Thymus (tissue), 11 donors: ENCODE results near the gene PRR13. TPM values are rescaled to one million over a fixed set of nuclear protein-coding genes. Genes with fewer than 3 reads are reported as not detected.
A peak's percentile ranks its signal among the peaks of the same experiment; 100 is the strongest.
"Not testable (repeated sequence)": the region's sequence is repeated elsewhere in the genome, so short reads cannot be mapped to it uniquely, and the experiment has no call there.

Experiments used
- DNase-seq, 9 donors: peaks; one replicate each; pipeline ENCODE4 v3.0.0-alpha.2; 2013; ENCODE audit warnings: low spot score in 9 of 9, low read depth in 6 of 9, missing footprints in 1 of 9
- H3K27ac ChIP-seq, 2 donors: one replicate each; pipeline ENCODE4 v1.5.1; 2013; ENCODE audit warnings: control low read depth in 1 of 2, low read depth in 1 of 2, low read length in 1 of 2, mild to moderate bottlenecking in 1 of 2, moderate library complexity in 1 of 2
- H3K27me3 ChIP-seq, 2 donors: one replicate each; pipeline ENCODE4 v1.5.1; 2013; ENCODE audit warnings: low read length in 1 of 2; ENCODE audit not compliant: control insufficient read depth in 2 of 2, insufficient read depth in 1 of 2
- H3K36me3 ChIP-seq, 2 donors: one replicate each; pipeline ENCODE4 v1.5.1; 2013; ENCODE audit warnings: low read length in 1 of 2, mild to moderate bottlenecking in 1 of 2, moderate library complexity in 1 of 2; ENCODE audit not compliant: control insufficient read depth in 2 of 2, insufficient read depth in 2 of 2
- H3K4me1 ChIP-seq, 2 donors: one replicate each; pipeline ENCODE4 v1.5.1; 2013; ENCODE audit warnings: low read length in 2 of 2; ENCODE audit not compliant: control insufficient read depth in 2 of 2, insufficient read depth in 2 of 2
- H3K4me3 ChIP-seq, 2 donors: one replicate each; pipeline ENCODE4 v1.5.1; 2013; ENCODE audit warnings: low read length in 2 of 2, control low read depth in 1 of 2, mild to moderate bottlenecking in 1 of 2
- H3K9me3 ChIP-seq, 2 donors: one replicate each; pipeline ENCODE4 v1.5.1; 2013; ENCODE audit warnings: low read length in 1 of 2, mild to moderate bottlenecking in 1 of 2; ENCODE audit not compliant: control insufficient read depth in 2 of 2, insufficient read depth in 1 of 2
- WGBS: extraction: QIAGEN DNeasy Blood & Tissue Kit; methylation state at CpG from one replicate; pipeline ENCODE4 v1.1.7; 2013; 5-methylcytosine and 5-hydroxymethylcytosine counted together
- polyA plus RNA-seq: library from polyadenylated mRNA; stranded (reverse); fragments of 200-250 nt; gene quantifications from one replicate; pipeline ENCODE4 v1.2.3, GENCODE V29; 2013
- total RNA-seq: library from RNA; stranded (reverse); fragments of 120-200 nt; gene quantifications from one replicate; pipeline ENCODE4 v1.2.4, GENCODE V29; 2013
- donor health status: healthy.

Gene PRR13
- total and polyA plus RNA-seq, 2 donors, result 65.8 to 222 TPM

- 78% methylated on average over 3 of the region's 3 CpGs for WGBS
- H3K9me3 ChIP-seq, result no peaks in the 10 kb centered on the region
- H3K4me1 ChIP-seq, result peaks cover 0 to 13% of the 10 kb centered on the region in 2 donors
Observed at GRCh38 chr12:53414756-53415417, 26.6 kb upstream of the PRR13 start.

GRCh38 chr12:53415752-53416389 lies 25.7 kb upstream of the PRR13 start:
- WGBS, result 94% methylated on average over 2 of the region's 2 CpGs
- DNase-seq, H3K9me3 ChIP-seq, H3K27ac ChIP-seq, H3K27me3 ChIP-seq, H3K4me3 ChIP-seq: not testable (repeated sequence)
- H3K36me3 ChIP-seq, result peaks cover 17 to 28% of the 10 kb centered on the region in 2 donors
- H3K4me1 ChIP-seq, result peaks cover 0 to 13% of the 10 kb centered on the region in 2 donors

More at GRCh38 chr12:53414756-53415417, 26.6 kb upstream of the PRR13 start:
- Histone ChIP-seq H3K27me3 (no peaks in the 10 kb centered on the region), H3K36me3 (peaks cover 27 to 35% of the 10 kb centered on the region in 2 donors), H3K4me3 (no peak overlapping the region), H3K27ac (peak overlapping the region; percentile 15 to 39)
- DNase-seq, result no peak

- 53% methylated on average over 9 of the region's 9 CpGs for WGBS
- H3K27me3 ChIP-seq, H3K9me3 ChIP-seq, H3K27ac ChIP-seq, H3K4me3 ChIP-seq: not testable (repeated sequence)
- Histone ChIP-seq H3K36me3 (peaks cover 3 to 14% of the 10 kb centered on the region in 2 donors), H3K4me1 (peaks cover 3 to 18% of the 10 kb centered on the region in 2 donors)
- DNase-seq, result peak in 2 of 9 donors; percentile 11 to 44
Observed at GRCh38 chr12:53417291-53417816, 24.2 kb upstream of the PRR13 start.

GRCh38 chr12:53418221-53418620 lies 23.3 kb upstream of the PRR13 start:
- Histone ChIP-seq H3K4me3 (no peak overlapping the region), H3K4me1 (peaks cover 3 to 18% of the 10 kb centered on the region in 2 donors), H3K27me3 (no peaks in the 10 kb centered on the region), H3K36me3 (peaks cover 0 to 6% of the 10 kb centered on the region in 2 donors), H3K27ac (no peak overlapping the region), H3K9me3 (no peaks in the 10 kb centered on the region)
- no peak for DNase-seq
- WGBS, result 99% methylated on average over 3 of the region's 3 CpGs

GRCh38 chr12:53419756-53420155 lies 21.8 kb upstream of the PRR13 start:
- H3K4me3 ChIP-seq, result no peak overlapping the region
- 97% methylated on average over 2 of the region's 2 CpGs for WGBS
- H3K9me3 ChIP-seq, result no peaks in the 10 kb centered on the region
- H3K27me3 ChIP-seq, result no peaks in the 10 kb centered on the region
- no peak for DNase-seq
- peaks cover 3 to 18% of the 10 kb centered on the region in 2 donors for H3K4me1 ChIP-seq
- no peaks in the 10 kb centered on the region for H3K36me3 ChIP-seq
- H3K27ac ChIP-seq, result no peak overlapping the region

- H3K27ac ChIP-seq, H3K27me3 ChIP-seq, H3K9me3 ChIP-seq, H3K4me1 ChIP-seq, DNase-seq, H3K36me3 ChIP-seq, H3K4me3 ChIP-seq: not testable (repeated sequence)
- WGBS, result 98% methylated on average over 12 of the region's 12 CpGs
Observed at GRCh38 chr12:53422247-53422646, 19.3 kb upstream of the PRR13 start.

GRCh38 chr12:53423597-53423996 lies 17.9 kb upstream of the PRR13 start, which contains the start of gene AMHR2:
AMHR2 (plus strand) TSS chr12:53423855; CDS start chr12:53423935, 80 bp downstream.
- no peaks in the 10 kb centered on the region for H3K9me3 ChIP-seq
- H3K4me3 ChIP-seq, result no peak within 1 kb of the TSS
- H3K4me1 ChIP-seq, result peaks cover 3 to 4% of the 10 kb centered on the region in 2 donors
- no peaks in the 10 kb centered on the region for H3K36me3 ChIP-seq
- DNase-seq, result no peak
- H3K27ac ChIP-seq, result no peak within 1 kb of the TSS
- H3K27me3 ChIP-seq, result no peaks in the 10 kb centered on the region
- WGBS, result 100% methylated on average over 1 of the region's 1 CpG

- Histone ChIP-seq H3K27ac (no peak overlapping the region), H3K4me3 (no peak overlapping the region), H3K4me1 (peaks cover 3 to 4% of the 10 kb centered on the region in 2 donors), H3K9me3 (no peaks in the 10 kb centered on the region), H3K27me3 (no peaks in the 10 kb centered on the region), H3K36me3 (no peaks in the 10 kb centered on the region)
- no peak for DNase-seq
- 95% methylated on average over 9 of the region's 9 CpGs for WGBS
Observed at GRCh38 chr12:53424626-53425514, 16.7 kb upstream of the PRR13 start.
